ENCODE results near the gene VAV3. TPM values are rescaled to one million over a fixed set of nuclear protein-coding genes. Genes with fewer than 3 reads are reported as not detected.

VAV3 gene
- total and polyA plus RNA-seq, 9 of the 15 experiments (the other 6 are each of a cell fraction or from before 2014, with no cell fraction given), result not detected

GRCh38 chr1:107748531-107748930 is 216.4 kb downstream of the VAV3 start:
- CTCF ChIA-PET (ENCODE audit: low intra/inter-chr PET ratio), result no interaction called here
- peak; percentile 32 to 39; a peak in 3 of 4 replicates for TF ChIP-seq RAD21 (CRISPR knock-in tag; conservative IDR thresholded peaks at IDR 0.05 in 1 of 2, IDR thresholded peaks at IDR 0.05 in 1 of 2)
- no peak for TF ChIP-seq ZFPM2 (CRISPR knock-in tag; IDR thresholded peaks at IDR 0.05)
- no peak for TF ChIP-seq ZNF280A (IDR thresholded peaks at IDR 0.05; ENCODE audit: low read depth, partially characterized antibody)
- TF ChIP-seq LEF1 (IDR thresholded peaks at IDR 0.05), result no peak
- no peak for TF ChIP-seq ZNF512 (tag; IDR thresholded peaks at IDR 0.05)
- TF ChIP-seq ARID3A (IDR thresholded peaks at IDR 0.05; ENCODE audit: borderline replicate concordance, low read depth, low read length), result no peak
- no peak for TF ChIP-seq ARID1B (IDR thresholded peaks at IDR 0.05)
- no peak for TF ChIP-seq CEBPZ (IDR thresholded peaks at IDR 0.05; ENCODE audit: borderline replicate concordance, low read depth, low read length)
- no peak for TF ChIP-seq ZNF277 (CRISPR knock-in tag; IDR thresholded peaks at IDR 0.05; ENCODE audit: borderline replicate concordance)
- no peak for TF ChIP-seq FIP1L1 (IDR thresholded peaks at IDR 0.05; ENCODE audit: low read depth, low read length, poor library complexity, severe bottlenecking)
- TF ChIP-seq PRPF4 (IDR thresholded peaks at IDR 0.05; ENCODE audit: insufficient read depth, low read depth, low read length, poor library complexity, severe bottlenecking), result no peak
- no peak for TF ChIP-seq POLR2AphosphoS2 (IDR thresholded peaks at IDR 0.05; ENCODE audit: low read length)

More at GRCh38 chr1:107748531-107748930, 216.4 kb downstream of the VAV3 start:
- Histone ChIP-seq H3K36me3 (ENCODE audit: control insufficient read depth, insufficient read depth, low read length) (no peaks in the 10 kb centered on the region), H4K20me1 (replicated peaks; ENCODE audit: control insufficient read depth, insufficient read depth, low read length) (no peaks in the 10 kb centered on the region), H3K9me3 (replicated peaks; ENCODE audit: control insufficient read depth, insufficient read depth, low read depth, low read length) (no peaks in the 10 kb centered on the region), H3K9me1 (ENCODE audit: control insufficient read depth, insufficient read depth, low read length) (no peaks in the 10 kb centered on the region), H3K27me3 (ENCODE audit: control insufficient read depth in 2 of 2, insufficient read depth in 2 of 2, low read length in 2 of 2) (no peaks in the 10 kb centered on the region), H3K79me2 (ENCODE audit: control insufficient read depth, insufficient read depth, low read length) (no peaks in the 10 kb centered on the region), H2AFZ (ENCODE audit: low read depth, low read length) (no peak overlapping the region), H3K27ac (ENCODE audit: extremely low read depth, low read depth, low read length) (no peak overlapping the region), H3K4me2 (ENCODE audit: insufficient read depth, low read length) (no peak overlapping the region), H3K4me1 (replicated peaks in 1 of 2; ENCODE audit: control insufficient read depth in 2 of 2, insufficient read depth in 2 of 2, low read length in 2 of 2) (no peaks in the 10 kb centered on the region), H3K4me3 (no peak overlapping the region), H3K9ac (ENCODE audit: insufficient read depth in 1 of 2, low read depth in 2 of 2, low read length in 2 of 2) (no peak overlapping the region)
- POLR2A ChIA-PET, result no interaction called here
- no TSS peak for BruUV-seq (replicated peaks)
- 0% methylated on average over 2 of the region's 2 CpGs for WGBS (ENCODE audit: insufficient coverage, low coverage, missing lambda C conversion rate)
- in situ Hi-C loops (cut with MboI) (no loop called here), intact Hi-C loops (cut with micrococcal nuclease) (no loop called here)
- peak in 1 of 4 experiments; percentile 4 for DNase-seq (ENCODE audit: extremely low read depth in 1 of 4, low spot score in 3 of 4)
- ATAC-seq, result peak; percentile 68
- no peak for FAIRE-seq
